ENCODE data around the gene GRM8.

GRM8 gene

GRCh38 chr7:127252778-127253280 is at the start of gene GRM8:
Gene GRM8 (minus strand): TSS chr7:127252941.
- DNase-seq (ENCODE audit: low read depth) = no peak

- DNase-seq (ENCODE audit: low read depth) = no peak
Observed at GRCh38 chr7:127290801-127291361, 38.1 kb upstream of the GRM8 start.

GRCh38 chr7:127290116-127290655 is 37.4 kb upstream of the GRM8 start:
- DNase-seq (ENCODE audit: low read depth) = no peak

- DNase-seq (ENCODE audit: low read depth) = no peak
Observed at GRCh38 chr7:127287133-127287532, 34.4 kb upstream of the GRM8 start.

- no peak for DNase-seq (ENCODE audit: low read depth)
Observed at GRCh38 chr7:127270093-127270492, 17.4 kb upstream of the GRM8 start.

- no peak for DNase-seq (ENCODE audit: low read depth)
Observed at GRCh38 chr7:127266047-127266446, 13.3 kb upstream of the GRM8 start.

- DNase-seq (ENCODE audit: low read depth) = no peak
Observed at GRCh38 chr7:127264219-127264618, 11.5 kb upstream of the GRM8 start.

GRCh38 chr7:127258111-127258510 is 5.4 kb upstream of the GRM8 start:
- no peak for DNase-seq (ENCODE audit: low read depth)

- no peak for DNase-seq (ENCODE audit: low read depth)
Observed at GRCh38 chr7:127257086-127257485, 4.3 kb upstream of the GRM8 start.

- DNase-seq (ENCODE audit: low read depth) = no peak
Observed at GRCh38 chr7:127256041-127256725, 3.4 kb upstream of the GRM8 start.

GRCh38 chr7:127254163-127254684 is 1.5 kb upstream of the GRM8 start:
- DNase-seq (ENCODE audit: low read depth) = no peak

GRCh38 chr7:127253281-127254162 is 781 bp upstream of the GRM8 start:
- DNase-seq (ENCODE audit: low read depth) = peak; percentile 37

GRCh38 chr7:127252377-127252713 is 396 bp downstream of the GRM8 start:
- no peak for DNase-seq (ENCODE audit: low read depth)

- DNase-seq (ENCODE audit: low read depth) = no peak
Observed at GRCh38 chr7:127251465-127252376, 1.0 kb downstream of the GRM8 start.

GRCh38 chr7:127251036-127251464 is 1.7 kb downstream of the GRM8 start:
- no peak for DNase-seq (ENCODE audit: low read depth)

GRCh38 chr7:127250312-127251035 is 2.3 kb downstream of the GRM8 start:
- DNase-seq (ENCODE audit: low read depth) = no peak

GRCh38 chr7:127245607-127246006 is 7.1 kb downstream of the GRM8 start:
- DNase-seq (ENCODE audit: low read depth) = no peak

GRCh38 chr7:127245002-127245401 is 7.7 kb downstream of the GRM8 start:
- DNase-seq (ENCODE audit: low read depth) = no peak

- DNase-seq (ENCODE audit: low read depth) = no peak
Observed at GRCh38 chr7:127239814-127240213, 12.9 kb downstream of the GRM8 start.

GRCh38 chr7:127233630-127234029 is 19.1 kb downstream of the GRM8 start:
- no peak for DNase-seq (ENCODE audit: low read depth)

GRCh38 chr7:127231415-127231814 is 21.3 kb downstream of the GRM8 start:
- DNase-seq (ENCODE audit: low read depth) = no peak

Data from stimulated activated CD4-positive, alpha-beta T cell treated with anti-CD3 and anti-CD28 coated beads, Interleukin-2, amount 100 ng/mL, for 4 hours (primary cell).